GM19438 (cell line): Measurements from ENCODE around the gene EFCAB6.

Experiments
- ATAC-seq: cut with Tn5 transposase; IDR thresholded peaks from one replicate; pipeline ENCODE4 v1.9.1; 2021; ENCODE audit warnings: low read depth; ENCODE audit not compliant: unreplicated experiment

EFCAB6 gene

GRCh38 chr22:43561415-43562178 is 250.5 kb downstream of the EFCAB6 start:
- ATAC-seq: no peak

- ATAC-seq: no peak
Observed at GRCh38 chr22:43560651-43561050, 251.5 kb downstream of the EFCAB6 start.

GRCh38 chr22:43555561-43556515 is 256.3 kb downstream of the EFCAB6 start:
- no peak for ATAC-seq

GRCh38 chr22:43554694-43555365 is 257.3 kb downstream of the EFCAB6 start:
- no peak for ATAC-seq

- no peak for ATAC-seq
Observed at GRCh38 chr22:43554259-43554636, 257.9 kb downstream of the EFCAB6 start.

GRCh38 chr22:43553451-43554258 is 258.4 kb downstream of the EFCAB6 start:
- ATAC-seq: no peak

- ATAC-seq: no peak
Observed at GRCh38 chr22:43550672-43551071, 261.4 kb downstream of the EFCAB6 start.

GRCh38 chr22:43550024-43550620 is 262.0 kb downstream of the EFCAB6 start:
- ATAC-seq: no peak

GRCh38 chr22:43546186-43546585 is 265.9 kb downstream of the EFCAB6 start:
- no peak for ATAC-seq

- ATAC-seq: no peak
Observed at GRCh38 chr22:43544289-43544673, 267.8 kb downstream of the EFCAB6 start.

GRCh38 chr22:43543522-43544288 is 268.4 kb downstream of the EFCAB6 start:
- ATAC-seq: no peak

- no peak for ATAC-seq
Observed at GRCh38 chr22:43542681-43543521, 269.2 kb downstream of the EFCAB6 start.

- ATAC-seq: no peak
Observed at GRCh38 chr22:43541462-43542407, 270.4 kb downstream of the EFCAB6 start.

GRCh38 chr22:43541022-43541421 is 271.1 kb downstream of the EFCAB6 start:
- no peak for ATAC-seq

- ATAC-seq: no peak
Observed at GRCh38 chr22:43540529-43540923, 271.6 kb downstream of the EFCAB6 start.

GRCh38 chr22:43539572-43540528 is 272.3 kb downstream of the EFCAB6 start:
- ATAC-seq: no peak
